Activated effector memory CD4-positive, alpha-beta T cell treated with Interleukin-2 at 50 U/mL for 16 hours (primary cell): Measurements from ENCODE around the gene CNTLN.
"Not testable (repeated sequence)": the region's sequence is repeated elsewhere in the genome, so short reads cannot be mapped to it uniquely, and the experiment has no call there.

Source experiments
- DNase-seq: peaks from one replicate; pipeline ENCODE4 v3.0.0-alpha.2; 2020

Gene CNTLN

DNA sequence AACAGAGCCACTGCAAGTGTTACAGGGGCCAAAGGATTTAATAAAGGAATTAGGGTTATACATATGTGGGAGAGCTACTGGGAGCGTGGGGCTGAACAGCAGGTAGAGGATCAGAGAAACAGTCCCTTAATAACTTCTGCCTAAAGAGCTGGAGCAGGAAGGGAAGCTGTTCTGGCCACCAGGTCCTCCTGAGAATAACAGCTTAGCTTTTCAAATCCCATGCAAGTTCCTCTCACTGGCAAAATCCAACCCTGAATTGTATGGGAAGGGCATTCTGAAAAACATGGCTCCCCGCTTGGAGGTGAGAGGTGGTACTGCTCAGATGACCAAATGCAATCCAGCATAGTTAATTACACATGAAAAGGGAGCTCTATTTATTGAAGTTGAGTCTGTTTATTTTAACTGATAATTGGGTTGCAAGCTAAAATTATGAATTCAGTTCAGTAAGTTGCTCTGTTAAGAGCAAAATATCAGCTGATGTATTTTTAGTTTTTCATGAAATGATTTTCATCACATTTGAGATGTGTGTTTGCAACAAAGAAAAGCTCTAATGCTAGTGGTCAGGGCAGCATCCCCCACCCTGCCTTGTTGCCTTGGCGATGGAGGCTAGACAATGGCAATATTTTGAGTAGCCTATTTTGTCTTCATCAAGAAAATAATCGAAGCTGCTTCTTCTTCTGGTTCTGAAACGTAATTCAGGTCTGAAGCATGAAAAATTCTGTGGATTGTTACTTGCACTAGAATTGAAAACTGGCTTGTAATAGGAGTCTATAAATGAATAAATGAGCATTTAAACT is 385.6 kb downstream of the CNTLN start:
- no peak for DNase-seq

DNA sequence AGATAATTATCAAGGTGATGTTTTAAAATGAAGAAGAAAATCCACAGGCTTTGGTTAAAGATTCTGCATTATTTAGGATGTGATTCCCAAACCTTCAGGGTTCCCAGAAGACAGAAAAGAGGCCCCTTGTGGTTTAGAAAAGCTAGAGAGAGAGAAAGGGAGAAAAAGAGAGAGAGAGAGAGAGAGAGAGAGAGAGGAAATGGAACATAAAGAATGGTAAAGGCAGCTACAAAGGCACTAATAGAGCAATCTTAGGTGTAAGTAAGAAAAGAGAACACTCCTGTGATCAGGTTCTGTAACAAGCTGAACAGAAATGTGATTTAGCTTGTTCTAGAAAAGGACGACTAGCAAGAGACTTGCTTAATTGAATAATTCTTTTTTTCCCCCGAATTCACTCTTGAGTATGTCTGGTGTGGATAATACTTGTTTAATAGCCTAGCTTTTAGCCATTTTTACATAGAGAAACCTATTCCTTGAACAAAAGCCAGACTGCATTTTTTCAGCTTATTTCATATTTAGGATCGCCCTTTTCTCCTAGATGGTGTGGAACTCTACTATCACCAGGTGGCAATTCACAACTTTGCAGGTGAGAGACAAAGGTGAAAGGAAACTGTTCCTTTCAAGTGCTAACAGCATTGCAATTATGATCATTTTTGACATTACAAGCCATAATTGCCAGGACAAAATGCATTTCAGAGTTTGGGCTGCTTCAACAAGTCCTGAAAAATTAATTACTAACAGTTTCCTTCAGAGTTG is 386.4 kb downstream of the CNTLN start:
- DNase-seq, result no peak

DNA sequence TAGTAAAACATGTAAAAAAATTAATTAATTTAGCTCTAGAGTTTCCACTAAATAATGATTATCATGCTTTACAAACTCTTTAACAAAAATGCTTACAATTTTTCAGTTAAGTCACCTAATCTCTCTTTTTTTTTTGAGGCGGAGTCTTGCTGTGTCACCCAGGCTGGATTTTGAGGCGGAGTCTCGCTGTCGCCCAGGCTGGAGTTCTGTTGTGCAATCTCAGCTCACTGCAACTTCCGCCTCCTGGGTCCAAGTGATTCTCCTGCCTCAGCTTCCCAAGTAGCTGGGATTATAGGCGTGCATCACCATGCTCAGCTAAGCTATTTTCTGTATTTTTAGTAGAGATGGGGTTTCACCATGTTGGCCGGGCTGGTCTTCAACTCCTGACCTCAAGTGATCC is 391.9 kb downstream of the CNTLN start:
- not testable (repeated sequence) for DNase-seq

- DNase-seq, result no peak
These were observed 394.0 kb downstream of the CNTLN start for GRCh38 chr9:17528859-17529258.

DNA sequence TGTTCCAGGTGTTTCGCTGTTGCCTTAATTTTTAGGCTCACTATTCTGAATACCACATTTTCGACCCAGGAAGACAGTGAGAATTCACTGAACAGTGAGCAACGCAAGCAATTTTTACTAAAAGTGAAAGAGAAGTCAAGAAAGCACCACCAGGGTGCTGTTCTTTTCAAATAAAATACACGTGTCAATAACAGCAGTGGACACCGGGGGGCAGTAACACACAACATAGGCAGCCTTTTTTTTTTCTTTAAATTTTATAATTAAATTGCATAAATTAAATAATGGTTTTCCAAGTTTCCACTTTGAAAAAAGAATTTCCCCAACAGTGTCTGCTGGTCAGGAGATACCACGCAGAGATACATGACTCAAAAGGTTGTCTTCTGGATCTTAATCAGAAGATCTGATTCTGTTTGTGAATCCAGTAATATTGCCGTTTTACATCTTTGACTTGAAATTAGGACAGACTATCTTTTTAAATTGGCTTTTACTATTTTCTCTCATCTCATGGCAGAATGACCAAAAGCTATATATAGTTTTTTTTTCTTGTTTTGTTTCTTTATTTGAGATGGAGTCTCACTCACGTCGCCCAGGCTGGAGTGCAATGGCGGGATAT is 396.9 kb downstream of the CNTLN start:
- DNase-seq, result no peak

DNA sequence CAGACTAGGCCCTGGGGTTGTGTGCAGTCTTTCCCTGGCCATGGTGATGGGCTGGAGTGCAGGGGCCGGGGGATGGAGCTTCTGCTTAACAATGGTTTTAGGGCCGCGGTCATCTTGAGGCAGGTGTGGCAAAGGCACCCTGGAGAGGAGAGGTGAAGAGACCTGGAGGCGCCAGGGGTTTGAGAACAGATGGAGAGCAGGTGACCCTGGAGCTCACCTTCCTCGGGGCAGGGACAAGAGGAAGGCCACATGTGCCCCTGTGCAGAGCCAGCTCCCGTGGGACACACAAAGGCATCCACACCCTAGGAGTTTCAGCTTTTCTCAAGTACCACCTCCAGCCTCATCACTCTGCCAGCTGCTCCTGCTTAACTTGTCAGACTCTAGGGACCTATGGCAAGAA is 397.6 kb downstream of the CNTLN start:
- no peak for DNase-seq

GRCh38 chr9:17535176-17535575 is 400.3 kb downstream of the CNTLN start:
- no peak for DNase-seq

- DNase-seq, result no peak
These were observed 401.2 kb downstream of the CNTLN start for GRCh38 chr9:17536027-17536426.

GRCh38 chr9:17551023-17551422 is 416.2 kb downstream of the CNTLN start:
- no peak for DNase-seq
